GM21717 (cell line): Measurements from ENCODE around the gene PPP1R12C.

Experiments used
- ATAC-seq: cut with Tn5 transposase; IDR thresholded peaks from one replicate; pipeline ENCODE4 v1.9.1; 2021; ENCODE audit warnings: mild to moderate bottlenecking, moderate library complexity; ENCODE audit not compliant: unreplicated experiment

Gene PPP1R12C

DNA sequence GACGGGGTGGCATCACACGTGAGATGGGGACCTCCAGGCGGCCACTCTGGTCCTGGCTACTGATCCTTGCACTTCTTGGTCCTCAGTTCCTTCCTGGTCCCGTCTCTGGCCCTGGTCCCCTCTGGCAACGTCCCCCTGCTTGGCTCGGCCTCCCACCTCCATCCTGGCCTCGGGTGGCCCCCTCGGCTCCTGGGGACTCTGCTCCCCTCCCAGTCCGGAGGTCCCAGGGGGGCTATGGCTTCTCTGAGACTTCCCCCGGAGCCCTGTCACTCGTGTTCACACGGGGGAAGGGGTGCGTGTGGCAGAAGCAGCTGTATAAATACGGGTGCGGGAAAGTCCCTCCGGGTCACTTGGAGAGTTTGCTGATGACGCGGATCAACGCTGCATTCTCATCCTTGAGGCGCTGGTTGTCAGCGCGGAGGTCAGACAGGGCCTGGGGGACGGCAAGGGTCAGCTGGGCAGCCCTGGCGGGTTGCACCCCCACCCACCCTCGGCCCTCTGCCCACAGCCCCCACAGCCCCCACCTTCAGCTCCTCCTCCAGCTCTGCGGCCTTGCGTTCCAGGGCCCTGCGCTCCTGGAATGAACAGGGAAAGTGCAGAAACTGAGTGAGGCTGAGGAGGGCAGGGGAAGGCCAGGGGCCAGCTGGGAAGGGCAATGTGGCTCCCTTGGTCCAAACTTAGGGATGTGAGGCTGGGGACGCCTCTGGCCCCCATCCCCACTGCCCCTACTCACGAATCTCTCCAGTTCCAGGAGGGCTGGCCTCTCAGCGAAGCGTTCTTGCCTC, 26.1 kb downstream of the PPP1R12C start:
- ATAC-seq, result no peak

GRCh38 chr19:55090564-55090963, 26.9 kb downstream of the PPP1R12C start:
- ATAC-seq, result no peak

DNA sequence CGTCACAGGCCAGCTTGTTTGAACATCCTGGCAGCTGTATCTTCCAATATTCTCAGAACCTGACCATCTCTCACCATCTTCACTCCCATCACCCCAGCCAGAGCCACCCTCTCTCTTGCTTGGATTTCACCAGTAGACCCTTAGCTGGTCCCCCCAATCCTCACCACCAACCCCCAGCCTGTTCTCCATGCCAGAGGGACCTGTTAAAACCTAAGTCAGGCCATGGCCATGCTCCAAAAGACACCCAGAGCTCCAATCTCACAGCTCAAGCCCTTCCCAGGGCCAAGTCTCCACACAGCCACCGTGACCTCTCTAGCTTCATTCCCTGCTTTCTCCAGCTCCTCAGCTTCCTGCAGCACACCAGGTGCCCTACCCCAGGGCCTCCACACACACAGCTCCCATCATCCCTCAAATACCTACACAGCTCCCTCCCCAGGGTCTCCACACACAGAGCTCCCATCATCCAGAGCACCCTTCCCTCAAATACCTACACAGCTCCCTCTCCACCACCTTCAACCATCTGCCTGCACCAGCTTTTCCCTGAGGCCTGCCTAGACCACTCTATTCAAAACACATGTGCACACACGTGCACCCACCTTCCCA, 28.0 kb downstream of the PPP1R12C start:
- no peak for ATAC-seq

GRCh38 chr19:55088543-55089341, 28.7 kb downstream of the PPP1R12C start:
- ATAC-seq, result no peak

DNA sequence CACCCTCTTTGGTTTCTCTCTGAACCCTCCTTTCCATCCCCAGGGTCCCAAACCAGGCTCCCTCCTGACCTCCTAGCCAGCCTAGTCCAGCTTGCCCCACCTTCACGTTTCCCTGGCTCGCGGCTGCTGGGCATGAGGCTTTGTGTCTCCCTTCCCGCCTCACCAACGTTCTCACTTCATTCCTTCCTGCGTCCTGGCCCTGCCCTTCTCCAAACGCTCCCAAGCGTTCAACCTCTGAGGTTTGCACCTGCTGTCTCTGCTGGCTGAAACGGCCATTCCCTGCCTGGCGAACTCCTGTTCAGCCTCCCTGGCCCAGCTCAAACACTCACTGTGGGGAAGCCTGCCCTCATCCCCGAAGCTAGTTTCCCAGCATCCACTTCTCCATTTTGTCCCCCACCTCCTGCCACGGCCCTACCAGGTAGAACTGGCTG, 29.4 kb downstream of the PPP1R12C start:
- no peak for ATAC-seq

DNA sequence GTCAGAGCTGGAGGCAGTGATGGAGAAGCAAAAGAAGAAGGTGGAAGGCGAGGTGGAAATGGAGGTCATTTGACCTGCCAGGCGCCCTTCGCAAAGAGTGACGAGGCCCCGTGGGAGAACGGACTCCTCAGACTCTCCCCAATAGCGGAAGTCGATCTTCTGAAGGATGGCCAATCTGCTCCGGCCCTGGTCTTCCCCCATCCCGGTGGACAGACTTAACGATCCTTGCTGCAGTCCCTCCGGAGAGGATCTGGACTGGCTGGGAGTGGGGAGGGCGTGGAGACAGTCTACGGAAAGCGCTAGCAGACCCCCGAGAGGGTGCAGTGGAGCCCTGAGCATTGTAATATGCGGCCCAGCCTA, 29.9 kb downstream of the PPP1R12C start:
- ATAC-seq, result no peak

DNA sequence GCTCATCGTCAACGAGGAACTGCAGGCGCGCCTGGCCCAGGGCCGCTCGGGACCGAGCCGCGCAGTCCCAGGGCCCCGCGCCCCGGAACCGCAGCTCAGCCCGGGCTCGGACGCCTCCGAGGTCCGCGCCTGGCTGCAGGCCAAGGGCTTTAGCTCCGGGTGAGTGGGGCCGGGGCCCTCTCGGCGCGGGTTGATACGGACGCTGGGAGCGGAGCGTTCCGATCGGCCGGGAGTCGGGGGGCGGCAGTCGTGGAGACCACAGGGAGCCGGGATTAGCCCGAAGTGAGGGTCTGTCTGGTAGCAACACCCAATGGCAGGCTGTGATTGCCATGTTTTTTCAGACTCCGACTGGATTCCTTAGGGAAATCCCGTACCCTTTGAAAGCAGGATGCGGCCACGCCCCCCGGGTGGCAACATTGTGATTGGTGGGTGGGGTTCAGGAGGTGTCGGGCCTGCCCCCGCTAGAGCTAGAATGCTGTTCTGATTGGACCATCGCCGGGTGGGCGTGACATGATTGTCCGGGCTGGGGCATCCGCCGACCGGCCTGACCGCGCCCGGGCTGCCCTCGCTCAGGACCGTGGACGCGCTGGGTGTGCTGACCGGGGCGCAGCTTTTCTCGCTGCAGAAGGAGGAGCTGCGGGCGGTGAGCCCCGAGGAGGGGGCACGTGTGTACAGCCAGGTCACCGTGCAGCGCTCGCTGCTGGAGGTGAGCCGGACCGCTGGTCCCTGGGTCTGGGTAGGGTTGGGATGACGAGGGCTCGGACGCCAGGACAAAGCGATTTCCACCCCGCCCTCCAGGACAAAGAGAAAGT, 30.5 kb downstream of the PPP1R12C start:
- no peak for ATAC-seq

DNA sequence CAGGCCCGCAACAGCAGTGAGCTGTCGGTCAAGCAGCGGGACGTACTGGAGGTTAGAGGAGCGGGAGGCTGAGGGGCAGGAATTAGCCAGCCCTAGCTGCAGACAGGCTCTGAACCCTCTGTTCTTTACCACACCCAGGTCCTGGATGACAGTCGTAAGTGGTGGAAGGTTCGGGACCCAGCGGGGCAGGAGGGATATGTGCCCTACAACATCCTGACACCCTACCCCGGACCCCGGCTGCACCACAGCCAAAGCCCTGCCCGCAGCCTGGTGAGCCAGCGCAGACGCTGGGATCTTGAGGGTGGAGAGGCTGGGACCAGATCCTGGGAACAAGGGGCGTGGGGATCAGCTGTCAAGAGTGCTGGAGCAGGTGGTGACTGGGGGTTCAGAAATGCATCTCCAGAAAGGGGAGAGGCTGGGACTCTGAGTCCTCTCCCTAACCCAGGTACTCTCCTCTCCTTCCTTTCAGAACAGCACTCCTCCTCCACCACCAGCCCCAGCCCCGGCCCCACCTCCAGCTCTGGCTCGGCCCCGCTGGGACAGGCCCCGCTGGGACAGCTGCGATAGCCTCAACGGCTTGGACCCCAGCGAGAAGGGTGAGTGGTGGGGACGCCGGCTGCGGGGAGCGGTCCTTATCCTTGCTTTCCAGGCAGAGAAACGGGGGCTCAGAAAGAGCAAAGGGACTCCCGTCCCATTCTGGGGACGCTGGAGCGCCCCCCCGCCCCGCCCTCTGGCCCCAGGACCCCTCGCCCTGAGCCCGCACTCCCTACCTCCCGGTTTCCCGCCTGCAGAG, 31.3 kb downstream of the PPP1R12C start:
- ATAC-seq, result no peak

DNA sequence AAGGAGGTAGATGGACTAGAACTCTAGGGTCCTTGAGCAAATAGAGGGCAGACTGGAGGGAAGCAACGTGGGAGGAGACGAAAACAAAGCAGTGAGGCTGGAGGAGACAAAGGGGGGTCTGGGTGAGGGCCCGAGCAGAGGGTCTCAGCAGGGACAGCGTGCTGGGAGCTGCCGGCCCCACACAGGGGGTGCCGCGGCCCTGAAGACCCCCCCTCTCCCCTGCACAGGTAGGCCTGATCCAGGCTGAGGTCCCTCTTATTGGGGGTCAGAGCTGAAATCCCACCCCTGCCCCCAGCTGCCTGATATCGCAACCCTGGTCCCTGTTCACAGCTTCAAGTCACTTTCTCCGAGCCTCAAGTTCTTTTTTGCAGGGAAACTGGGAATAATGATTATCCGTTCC, 33.0 kb downstream of the PPP1R12C start:
- no peak for ATAC-seq

GRCh38 chr19:55083004-55083850, 34.2 kb downstream of the PPP1R12C start:
- no peak for ATAC-seq

GRCh38 chr19:55082020-55082851, 35.2 kb downstream of the PPP1R12C start:
- ATAC-seq, result no peak

GRCh38 chr19:55081770-55082019, 35.7 kb downstream of the PPP1R12C start:
- ATAC-seq, result no peak

- peak; percentile 69 for ATAC-seq
Measured at GRCh38 chr19:55080968-55081769, 36.3 kb downstream of the PPP1R12C start.

DNA sequence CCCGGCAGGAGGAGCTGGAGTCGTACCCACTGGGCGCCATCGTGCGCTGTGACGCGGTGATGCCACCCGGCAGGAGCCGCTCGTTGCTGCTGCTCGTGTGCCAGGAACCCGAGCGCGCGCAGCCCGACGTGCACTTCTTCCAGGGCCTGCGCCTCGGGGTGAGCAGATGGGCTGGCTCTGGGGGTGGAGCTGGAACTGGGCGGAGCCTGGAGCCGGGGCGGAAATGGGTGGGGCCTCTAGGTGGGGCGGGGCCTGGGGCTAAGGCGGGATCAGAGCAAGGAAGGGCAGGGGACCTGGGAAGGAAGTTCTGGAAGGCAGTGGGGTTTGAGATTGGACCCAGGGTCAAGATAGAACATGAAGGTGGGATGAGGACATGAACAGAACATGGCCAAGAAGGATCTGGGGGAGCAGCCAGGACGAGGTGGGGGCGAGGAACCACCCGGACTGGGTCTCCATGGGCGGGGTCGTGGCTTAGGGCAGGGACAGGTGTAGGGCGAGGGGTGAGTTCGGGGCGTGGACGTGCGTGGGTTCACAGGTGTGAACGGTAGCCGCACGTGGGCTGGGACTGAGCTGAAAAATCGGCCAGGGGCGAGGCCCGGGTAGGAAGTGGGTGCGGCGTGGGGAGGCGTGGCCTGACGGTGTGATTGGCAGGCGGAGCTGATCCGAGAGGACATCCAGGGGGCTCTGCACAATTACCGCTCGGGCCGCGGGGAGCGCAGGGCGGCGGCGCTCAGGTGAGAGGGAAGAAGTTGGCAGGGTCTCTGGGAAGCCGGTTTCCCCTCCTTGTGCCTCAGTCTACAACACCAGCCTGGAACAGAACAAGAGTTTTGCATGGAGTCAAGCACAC, 37.1 kb downstream of the PPP1R12C start:
- ATAC-seq, result no peak

GRCh38 chr19:55079400-55080038, 37.9 kb downstream of the PPP1R12C start:
- no peak for ATAC-seq

DNA sequence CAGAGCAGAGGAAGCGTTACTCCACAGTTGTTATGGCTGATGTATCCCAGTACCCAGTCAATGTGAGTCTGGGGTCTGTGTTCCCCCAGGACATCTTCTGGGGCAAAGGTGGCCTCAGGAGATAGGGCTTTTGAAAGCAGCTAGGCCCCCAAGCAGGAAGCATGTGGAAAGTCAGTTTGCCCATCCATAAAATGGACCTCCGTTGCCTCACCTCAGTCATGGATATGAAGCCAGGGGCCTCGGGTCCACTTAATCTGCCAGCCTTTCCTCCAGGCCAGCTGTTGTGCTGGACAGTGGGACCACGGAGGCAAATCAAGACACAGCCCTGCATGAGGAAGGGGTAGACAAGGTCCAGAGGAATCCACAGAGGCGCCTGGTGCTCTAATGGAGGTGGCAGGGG, 38.4 kb downstream of the PPP1R12C start:
- no peak for ATAC-seq

GRCh38 chr19:55077106-55077505, 40.3 kb downstream of the PPP1R12C start:
- ATAC-seq, result no peak
